D721Med (cell line): ENCODE results near the gene CEP85L.

Experiments used
- DNase-seq: peaks from one replicate; pipeline ENCODE4 v3.0.0; 2011; ENCODE audit warnings: low spot score; ENCODE audit not compliant: insufficient read length
- FAIRE-seq: peaks from 2 replicates; lab custom pipeline; 2011; peaks lifted over from hg19 to GRCh38; lab: Jason Lieb, UNC
- CTCF ChIP-seq: IDR thresholded peaks from 2 replicates; pipeline ENCODE4 v1.5.1; 2012; ENCODE audit warnings: mild to moderate bottlenecking, control low read depth; ENCODE audit not compliant: insufficient read depth; ENCODE audit errors: missing control alignments

Gene CEP85L

GRCh38 chr6:118514689-118515088, 136.7 kb downstream of the CEP85L start:
- TF ChIP-seq CTCF, result no peak
- DNase-seq, result no peak
- FAIRE-seq, result no peak

GRCh38 chr6:118511930-118512715, 139.3 kb downstream of the CEP85L start:
- FAIRE-seq (no peak), DNase-seq (no peak)
- no peak for TF ChIP-seq CTCF

GRCh38 chr6:118509009-118509617, 142.3 kb downstream of the CEP85L start:
- peak; percentile 71 for TF ChIP-seq CTCF
- DNase-seq (no peak), FAIRE-seq (no peak)

GRCh38 chr6:118507636-118508035, 143.8 kb downstream of the CEP85L start:
- DNase-seq (no peak), FAIRE-seq (no peak)
- no peak for TF ChIP-seq CTCF

- no peak for TF ChIP-seq CTCF
- no peak for FAIRE-seq
Measured at GRCh38 chr6:118506071-118506638, 145.2 kb downstream of the CEP85L start.

GRCh38 chr6:118505656-118506055, 145.7 kb downstream of the CEP85L start:
- TF ChIP-seq CTCF, result no peak
- DNase-seq (no peak), FAIRE-seq (no peak)

More at GRCh38 chr6:118506071-118506638, 145.2 kb downstream of the CEP85L start:
- DNase-seq, result no peak
